HG03095 (cell line): ENCODE results near the gene PTPRN.
"Not testable (repeated sequence)": the region's sequence is repeated elsewhere in the genome, so short reads cannot be mapped to it uniquely, and the experiment has no call there.

Source experiments
- ATAC-seq: cut with Tn5 transposase; IDR thresholded peaks from one replicate; pipeline ENCODE4 v1.9.1; 2021; ENCODE audit warnings: moderate library complexity; ENCODE audit not compliant: unreplicated experiment

The PTPRN gene

DNA sequence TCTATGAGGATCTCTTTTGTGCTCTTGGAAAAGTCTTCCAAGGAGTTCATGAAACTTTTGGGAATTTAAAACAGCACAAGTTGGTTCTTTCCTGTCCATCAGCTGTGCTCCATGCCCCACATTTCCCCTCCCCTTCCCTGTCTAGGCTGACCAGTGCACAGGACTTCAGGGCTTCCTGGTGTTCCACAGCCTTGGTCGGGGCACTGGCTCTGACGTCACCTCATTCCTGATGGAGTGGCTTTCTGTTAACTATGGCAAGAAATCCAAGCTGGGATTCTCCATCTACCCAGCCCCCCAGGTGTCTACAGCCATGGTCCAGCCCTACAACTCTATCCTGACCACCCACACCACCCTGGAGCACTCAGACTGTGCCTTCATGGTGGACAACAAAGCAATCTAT lies 38.2 kb downstream of the PTPRN start:
- no peak for ATAC-seq

DNA sequence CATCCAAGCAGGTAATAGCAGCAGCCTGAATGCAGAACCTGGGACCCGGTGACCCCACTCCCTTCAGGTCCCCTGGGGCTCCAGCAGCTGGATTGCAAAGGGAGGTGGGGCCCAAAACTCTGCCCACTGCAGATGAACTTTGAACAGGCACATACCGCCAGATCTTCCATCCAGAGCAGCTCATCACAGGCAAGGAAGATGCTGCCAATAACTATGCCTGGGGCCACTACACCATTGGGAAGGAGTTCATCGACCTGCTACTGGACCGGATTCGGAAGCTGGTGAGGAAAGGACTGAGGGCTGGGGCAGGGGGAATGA lies 39.2 kb downstream of the PTPRN start:
- no peak for ATAC-seq

DNA sequence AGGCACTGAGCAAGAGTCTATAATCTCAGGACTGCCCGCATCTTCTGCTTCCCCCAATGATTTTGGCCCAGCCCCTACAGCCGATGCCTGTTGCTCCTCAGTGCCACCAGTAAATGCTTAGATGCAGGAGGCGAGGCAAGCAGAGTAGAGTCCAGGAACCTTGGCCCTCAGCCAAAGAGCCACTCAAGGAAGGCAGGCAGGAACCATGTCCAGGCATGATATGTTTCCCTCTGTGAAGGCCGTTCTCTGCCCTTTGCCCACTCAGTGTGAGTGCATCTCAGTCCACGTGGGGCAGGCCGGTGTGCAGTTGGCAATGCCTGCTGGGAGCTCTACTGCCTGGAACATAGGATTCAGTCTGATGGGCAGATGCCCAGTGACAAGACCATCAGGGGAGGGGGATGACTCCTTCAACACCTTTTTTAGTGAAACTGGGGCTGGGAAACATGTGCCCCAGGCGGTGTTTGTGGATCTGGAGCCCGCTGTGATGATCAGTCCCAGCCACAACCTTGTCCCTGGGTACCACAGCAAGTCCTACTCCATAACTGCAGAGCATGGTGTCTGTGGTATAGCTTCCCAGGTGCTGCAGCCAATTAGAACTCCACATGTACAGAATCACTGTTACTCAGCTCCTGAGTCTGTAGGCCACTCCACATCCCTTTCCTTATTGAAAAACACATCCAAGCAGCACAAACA lies 39.7 kb downstream of the PTPRN start:
- ATAC-seq: no peak

DNA sequence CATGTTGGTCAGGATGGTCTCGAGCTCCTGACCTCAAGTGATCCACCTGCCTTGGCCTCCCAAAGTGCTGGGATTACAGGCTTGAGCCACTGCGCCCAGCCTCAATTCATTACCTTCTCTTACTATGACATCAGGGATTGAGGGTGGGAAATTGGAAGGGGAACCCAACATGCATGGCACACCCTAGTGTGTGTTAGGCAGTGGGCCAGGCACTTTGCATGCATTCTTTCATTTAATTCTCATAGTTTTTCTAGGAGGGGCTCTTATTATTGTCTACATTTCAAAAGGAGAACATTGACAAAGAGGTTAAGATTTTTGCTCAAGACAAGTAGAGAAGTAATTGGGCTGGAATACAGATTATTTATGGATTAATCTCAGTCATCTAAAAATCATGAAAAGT lies 40.9 kb downstream of the PTPRN start:
- no peak for ATAC-seq

DNA sequence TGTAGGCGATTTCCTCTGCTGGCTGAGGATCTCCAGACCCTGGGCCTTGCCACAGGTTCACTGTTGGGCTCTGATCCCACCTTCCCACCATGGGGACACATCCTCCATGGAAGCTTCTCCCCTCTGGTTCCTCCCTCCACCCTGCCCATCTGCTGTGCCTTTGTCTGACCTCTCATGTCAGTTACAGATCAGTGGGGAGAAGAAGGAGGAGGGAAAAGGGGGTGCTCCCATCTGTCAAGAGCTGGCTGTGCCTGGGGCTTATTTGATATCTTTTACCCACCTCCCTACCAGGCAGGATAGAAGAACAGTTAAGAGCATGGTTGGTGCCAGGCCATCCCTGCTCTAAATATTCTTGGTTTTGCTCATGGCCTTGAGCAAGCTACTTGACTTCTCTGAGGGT lies 42.3 kb downstream of the PTPRN start:
- ATAC-seq: no peak

DNA sequence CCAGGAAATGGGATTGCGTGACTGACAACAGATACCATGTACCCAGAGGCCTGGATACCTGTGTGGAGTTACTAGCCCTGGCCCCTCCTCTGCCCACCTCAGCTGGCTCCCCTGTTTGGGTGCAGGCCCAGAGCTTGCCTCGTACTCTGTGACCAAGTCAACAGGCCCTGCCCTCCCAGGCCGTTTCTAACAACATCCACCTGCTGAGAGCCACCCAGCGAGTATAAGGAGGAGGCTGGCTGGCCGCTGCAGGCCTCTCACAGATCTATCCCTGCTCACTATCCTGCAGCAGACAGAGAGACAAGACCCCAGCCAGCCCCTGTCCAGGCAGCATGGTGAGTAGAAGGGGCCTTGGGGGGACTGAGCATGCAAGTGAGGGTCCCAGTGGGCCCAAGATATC lies 43.0 kb downstream of the PTPRN start:
- no peak for ATAC-seq

DNA sequence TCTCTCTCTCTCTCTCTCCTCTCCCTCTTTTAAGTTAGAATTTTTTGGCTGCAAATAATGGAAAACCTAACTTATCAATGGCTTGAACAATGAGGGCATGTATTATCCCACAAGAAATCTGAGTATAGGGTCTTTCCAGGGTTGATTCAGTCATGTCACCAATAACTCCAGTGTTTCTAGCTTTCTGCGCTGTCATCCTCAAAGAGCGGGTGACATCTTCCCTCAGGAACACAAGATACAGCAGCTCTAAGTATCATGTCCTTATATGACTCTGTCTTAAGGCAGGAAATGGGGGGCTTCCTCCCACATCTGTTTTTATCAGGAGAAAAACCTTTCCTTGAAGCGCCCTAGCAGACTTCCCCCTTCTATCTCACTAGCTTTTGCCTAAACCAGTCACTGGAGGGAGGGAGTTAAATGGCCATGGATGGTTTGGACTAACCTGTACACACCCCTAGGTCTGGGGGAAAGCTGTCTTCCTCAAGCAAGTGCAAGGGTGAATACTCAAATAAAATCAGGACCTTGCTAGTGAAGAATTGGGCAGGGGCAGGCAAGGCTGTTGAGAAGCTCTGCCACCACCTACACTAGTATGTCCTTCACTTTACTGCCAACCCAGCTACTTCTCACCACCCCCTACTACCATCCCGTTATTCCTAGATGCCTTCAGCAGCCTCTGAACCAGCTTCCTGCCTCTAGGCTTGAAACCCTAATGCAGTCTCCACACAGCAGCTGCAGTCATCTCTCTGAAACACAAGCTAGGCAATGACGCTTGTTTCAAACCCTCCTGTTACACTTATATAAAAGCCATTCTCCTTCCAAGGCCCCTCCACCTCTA lies 48.0 kb downstream of the PTPRN start:
- ATAC-seq: no peak

DNA sequence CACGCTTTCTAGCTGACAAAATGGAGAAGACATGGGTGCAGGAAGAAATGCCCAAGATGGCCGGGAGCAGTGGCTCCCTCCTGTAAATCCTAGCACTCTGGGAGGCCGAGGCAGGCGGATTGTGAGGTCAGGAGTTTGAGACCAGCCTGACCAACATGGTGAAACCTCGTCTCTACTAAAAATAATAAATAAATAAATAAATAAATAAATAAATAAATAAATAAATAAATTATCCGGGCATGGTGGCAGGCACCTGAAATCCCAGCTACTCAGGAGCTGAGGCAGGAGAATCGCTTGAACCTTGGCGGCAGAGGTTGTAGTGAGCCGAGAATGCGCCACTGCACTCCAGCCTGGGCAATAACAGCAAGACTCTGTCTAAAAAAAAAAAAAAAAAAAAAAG lies 50.3 kb downstream of the PTPRN start:
- not testable (repeated sequence) for ATAC-seq

DNA sequence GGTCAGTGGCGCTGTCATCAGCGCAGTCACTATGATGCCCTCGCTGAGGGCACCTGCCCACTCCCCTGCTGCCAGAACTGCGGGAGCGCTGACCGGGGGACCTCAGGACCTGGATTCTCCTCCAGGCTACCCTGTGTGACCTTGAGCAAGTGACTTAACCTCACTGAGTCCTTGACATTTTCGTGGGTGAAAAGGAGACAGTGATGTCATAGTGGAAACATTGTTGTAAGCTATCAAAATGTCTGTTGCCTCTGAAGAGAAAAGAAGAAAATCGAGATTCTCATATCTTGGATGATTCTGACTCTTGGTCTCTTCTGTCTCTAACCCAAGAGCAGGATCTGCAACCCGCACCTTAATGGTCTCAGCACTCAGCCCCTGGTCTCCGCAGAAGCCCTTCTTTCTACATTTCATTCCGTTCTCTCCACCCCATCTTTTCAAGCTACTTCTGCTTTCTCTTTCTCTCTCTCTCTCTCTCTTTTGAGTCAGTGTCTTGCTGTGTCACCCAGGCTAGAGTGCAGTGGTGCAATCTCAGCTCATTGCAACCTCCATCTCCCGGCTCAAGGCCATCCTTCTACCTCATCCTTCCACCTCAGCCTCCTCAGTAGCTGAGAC lies 54.5 kb downstream of the PTPRN start:
- peak; percentile 23 for ATAC-seq

DNA sequence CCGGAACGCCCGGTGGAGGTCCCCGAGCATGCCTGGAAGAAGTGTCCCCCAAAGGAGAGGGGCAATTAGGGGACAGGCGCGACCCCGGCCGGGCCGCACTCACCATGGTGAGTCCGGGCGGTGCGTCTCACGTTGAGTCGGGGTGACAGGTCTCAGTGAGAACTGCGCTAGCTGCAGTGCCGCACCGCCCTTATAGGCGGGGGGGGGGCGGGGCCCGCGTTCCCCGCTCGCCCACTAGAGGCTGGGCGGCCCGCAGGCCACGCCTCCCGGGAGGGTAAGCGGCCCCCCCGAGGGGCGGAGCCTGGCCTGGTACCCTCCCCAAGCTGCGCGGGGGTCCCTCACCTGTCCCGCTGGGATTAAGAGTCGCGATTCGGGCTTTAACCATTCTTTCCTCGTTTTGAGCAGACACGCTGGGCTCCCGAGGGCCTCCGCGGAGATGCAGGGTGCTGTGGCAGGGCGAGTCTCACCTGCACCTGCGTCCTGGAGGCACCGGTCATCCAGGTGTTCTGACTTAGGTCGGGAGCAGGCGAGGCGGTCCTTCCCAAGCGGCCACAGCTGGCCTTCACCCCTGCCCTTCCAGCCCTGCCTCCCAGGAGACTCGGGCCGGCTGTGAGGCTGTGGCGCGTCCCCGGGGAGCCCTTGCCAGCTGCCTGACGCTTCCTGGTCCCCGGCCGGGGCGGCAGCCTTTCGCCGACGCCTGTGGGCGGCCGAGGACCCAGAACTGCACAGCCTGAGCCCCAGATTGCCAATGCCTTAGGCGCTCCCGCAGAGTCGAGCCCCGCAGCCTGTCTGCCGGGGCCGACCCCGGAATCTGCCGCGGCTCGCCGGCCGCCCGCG lies 55.2 kb downstream of the PTPRN start, which contains the start of gene TUBA4A:
Gene TUBA4A (minus strand): TSS at position 166 of the 837 bp plus-strand sequence. CDS start 60 bp downstream, at position 106.
- peak; percentile 59 for ATAC-seq

DNA sequence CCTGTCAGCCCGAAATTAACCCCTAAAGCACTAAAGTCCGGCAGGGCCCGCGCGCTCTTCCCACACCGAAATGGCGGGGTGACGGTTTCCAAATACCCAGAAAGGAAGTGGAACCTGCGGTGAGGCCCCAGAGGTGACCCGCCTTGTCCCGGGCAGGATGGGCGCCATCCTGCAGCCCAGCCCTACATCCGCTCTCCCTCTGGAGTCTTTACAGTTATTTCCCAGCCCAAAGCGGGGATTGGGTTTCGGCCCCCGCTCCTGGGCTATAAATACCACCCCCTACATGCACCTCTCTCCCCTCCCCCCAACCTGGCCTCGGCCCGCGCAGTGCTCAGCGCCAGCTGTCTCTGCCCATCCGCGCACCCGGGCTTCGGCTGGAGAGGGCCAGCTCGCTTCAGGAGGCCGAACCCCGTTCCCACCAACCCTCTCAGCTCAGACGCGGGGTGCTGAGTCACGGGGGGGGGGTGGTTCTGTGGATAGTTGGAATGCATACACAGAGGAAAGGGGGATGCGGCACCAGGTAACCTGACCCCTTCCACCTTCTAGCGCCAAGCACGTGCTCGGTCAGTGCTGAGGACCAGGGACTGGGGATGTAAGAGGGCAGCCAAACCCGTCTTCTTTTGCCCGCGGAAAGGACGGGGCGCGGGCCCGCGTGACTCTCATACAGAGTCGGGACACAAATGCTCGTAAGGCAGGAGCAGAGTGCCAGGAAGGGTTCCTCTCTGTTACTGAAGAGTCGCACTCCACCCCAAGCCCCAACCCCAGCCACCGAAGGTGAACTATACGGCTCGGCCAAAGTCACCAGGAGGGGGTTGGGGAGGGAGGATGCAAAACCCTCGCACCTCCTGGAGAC lies 56.1 kb downstream of the PTPRN start, which contains the start of gene TUBA4B:
Gene TUBA4B (plus strand): TSS at position 344 of the 853 bp plus-strand sequence. CDS start 165 bp downstream, at position 509.
- ATAC-seq: peak; percentile 22

DNA sequence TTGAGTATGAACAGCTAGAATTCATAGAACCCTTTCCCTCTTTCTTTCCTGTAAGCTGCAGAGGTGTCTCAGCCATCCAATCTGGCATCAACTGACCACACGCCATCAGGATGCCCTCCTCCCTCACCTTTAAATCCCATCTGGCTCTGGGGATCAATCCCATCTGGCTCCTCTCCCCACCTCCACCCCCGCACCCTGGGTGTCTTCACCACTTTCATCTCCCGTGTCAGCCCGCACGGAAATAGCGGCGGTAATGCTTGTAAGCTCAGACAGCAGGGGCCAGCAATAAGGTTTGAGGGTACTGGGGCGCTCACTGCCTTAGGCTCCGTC lies 56.7 kb downstream of the PTPRN start:
- ATAC-seq: no peak

DNA sequence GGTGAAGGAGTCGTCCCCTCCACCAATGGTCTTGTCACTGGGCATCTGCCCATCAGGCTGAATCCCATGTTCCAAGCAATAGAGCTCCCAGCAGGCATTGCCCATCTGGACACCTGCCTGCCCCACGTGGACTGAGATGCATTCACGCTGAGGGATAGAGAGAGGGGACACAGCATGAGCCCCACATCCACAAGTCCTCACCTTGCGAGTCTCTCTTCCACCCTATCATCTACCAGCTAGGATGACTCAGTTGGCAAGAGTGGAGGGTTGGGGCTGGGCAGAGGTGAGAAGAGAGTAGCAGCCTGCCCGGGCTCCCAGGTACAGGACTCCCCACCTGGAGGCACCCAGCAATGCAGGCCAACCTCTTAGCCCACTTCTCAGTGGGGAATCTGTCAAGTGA lies 57.1 kb downstream of the PTPRN start:
- ATAC-seq: no peak

DNA sequence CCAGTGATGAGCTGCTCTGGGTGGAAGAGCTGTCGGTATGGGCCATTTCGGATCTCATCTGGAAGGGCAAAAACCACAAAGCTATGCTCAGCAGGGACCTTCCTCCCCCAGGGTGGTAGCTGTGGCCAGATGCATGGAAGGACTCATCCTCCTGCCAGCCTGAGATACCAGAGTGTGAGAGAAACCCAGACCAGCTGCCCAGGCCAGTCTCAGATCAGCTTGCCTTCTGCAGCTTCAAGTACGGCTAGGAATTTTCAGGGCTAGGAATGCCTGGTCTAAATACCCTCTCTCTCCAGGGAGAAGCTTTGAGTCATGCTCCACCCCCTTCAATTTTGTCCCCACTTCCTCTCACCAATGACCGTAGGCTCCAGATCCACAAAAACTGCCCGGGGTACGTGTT lies 57.5 kb downstream of the PTPRN start:
- ATAC-seq: no peak

DNA sequence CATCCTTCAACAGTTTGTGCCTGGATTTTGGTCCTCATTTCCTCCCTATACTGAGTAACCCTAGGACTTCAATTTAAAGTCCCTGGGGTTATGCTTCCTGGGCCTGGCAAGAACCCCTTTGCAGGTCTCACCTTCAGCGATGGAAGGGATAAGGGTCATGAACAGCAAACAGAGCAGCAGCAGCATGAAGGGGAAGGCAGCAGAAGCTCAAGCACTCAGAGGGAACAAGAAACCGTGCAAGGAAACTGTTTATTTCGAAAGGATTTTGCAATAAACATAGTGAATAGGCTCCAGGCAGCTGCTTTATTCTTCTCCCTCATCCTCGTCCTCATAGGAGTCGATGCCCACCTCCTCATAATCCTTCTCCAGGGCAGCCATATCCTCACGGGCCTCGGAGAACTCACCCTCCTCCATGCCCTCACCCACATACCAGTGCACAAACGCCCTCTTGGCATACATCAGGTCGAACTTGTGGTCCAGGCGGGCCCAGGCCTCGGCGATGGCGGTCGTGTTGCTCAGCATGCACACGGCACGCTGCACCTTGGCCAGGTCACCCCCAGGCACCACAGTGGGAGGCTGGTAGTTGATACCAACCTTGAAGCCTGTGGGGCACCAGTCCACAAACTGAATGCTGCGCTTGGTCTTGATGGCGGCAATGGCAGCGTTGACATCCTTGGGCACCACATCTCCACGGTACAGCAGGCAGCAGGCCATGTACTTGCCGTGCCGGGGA lies 59.0 kb downstream of the PTPRN start:
- no peak for ATAC-seq

DNA sequence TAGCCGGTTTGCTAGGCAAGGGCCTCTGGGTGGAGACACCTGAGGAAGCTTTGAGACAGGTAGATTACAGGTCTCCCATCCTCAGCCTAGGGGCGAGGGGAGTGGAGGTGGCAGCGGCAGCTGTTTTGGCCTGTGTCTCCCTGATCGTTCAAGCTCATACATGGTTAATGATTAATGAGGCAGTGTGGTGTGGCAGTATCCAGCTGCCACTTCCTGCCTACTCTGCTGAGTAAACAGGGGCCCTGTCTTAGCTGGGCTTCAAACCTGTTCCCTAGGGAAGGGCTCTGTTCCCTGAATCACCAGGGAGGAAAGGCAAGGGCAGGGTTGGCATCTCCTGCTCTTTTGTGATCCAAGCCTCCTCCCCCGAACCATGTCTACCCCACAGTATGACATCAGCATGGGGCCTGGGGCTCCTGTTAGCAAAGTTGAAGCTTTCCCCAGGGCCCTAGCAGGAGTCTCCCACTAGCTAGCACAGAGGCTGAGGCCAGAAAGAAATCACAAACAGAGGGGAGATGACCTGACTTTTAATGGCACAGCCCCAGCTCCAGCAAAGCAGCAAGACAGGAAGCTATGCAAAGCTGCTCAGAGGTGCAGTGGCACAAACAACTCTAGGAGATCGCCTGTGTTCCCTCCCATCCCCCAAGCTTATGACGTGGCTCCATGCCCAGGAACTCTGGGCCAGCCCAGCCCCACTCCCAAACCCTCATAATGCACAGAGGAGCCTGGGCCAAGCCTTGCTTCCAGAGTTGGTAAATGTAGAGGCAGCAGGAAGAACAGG lies 59.8 kb downstream of the PTPRN start:
- peak; percentile 25 for ATAC-seq

DNA sequence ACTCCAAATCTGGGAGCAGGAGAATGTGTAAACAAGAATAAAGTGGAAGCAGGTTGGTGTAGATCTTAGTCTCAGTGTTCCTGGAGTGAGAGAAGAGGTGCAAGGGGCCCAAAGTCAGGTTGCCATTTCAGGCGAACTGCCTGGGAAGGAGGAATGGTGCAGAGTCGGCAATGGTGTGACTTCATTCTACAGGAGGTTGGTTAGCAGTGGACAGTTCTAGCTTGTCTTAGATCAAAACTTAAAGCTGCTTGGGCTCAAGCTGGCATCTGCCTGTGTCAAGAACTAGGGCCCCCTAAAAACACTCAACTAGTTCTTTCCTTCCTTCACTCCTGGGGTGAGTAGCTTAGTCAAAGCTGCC lies 60.4 kb downstream of the PTPRN start:
- no peak for ATAC-seq

DNA sequence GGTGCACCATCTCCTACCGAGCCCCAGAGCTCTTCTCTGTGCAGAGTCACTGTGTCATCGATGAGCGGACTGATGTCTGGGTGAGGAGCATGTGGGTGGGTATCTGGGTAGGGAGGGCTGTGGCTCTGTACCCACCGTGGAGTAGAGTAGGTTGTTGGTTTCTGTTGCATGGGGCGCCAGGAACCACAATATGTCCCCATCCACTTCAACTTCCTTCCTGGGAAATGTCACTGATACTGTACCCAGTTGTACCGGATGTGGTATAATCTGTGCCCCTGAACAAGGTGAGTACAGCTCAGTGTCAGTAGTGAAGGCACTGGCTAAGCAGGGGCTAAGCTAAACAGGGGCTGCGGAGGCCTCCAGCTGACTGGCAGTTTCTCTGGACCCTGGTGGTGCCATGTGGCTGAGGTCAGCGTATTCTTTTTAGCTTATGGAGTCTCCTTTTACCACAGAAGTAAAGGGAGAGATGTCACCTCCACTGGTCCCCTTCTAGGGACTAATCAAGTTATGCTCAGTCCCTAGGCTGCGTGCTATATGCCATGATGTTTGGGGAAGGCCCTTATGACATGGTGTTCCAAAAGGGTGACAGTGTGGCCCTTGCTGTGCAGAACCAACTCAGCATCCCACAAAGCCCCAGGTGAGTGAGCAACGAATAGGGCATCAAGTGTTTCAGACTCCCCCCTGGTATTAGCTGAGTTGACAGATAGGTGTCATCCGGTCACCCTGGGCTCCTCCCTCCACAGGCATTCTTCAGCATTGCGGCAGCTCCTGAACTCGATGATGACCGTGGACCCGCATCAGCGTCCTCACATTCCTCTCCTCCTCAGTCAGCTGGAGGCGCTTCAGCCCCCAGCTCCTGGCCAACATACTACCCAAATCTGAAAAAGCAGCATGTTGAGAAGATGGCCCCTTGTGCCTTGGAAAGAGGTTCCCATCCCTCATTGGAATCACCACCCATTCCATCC lies 61.2 kb downstream of the PTPRN start:
- no peak for ATAC-seq
